ENCODE results near the gene SESN3.

DNA sequence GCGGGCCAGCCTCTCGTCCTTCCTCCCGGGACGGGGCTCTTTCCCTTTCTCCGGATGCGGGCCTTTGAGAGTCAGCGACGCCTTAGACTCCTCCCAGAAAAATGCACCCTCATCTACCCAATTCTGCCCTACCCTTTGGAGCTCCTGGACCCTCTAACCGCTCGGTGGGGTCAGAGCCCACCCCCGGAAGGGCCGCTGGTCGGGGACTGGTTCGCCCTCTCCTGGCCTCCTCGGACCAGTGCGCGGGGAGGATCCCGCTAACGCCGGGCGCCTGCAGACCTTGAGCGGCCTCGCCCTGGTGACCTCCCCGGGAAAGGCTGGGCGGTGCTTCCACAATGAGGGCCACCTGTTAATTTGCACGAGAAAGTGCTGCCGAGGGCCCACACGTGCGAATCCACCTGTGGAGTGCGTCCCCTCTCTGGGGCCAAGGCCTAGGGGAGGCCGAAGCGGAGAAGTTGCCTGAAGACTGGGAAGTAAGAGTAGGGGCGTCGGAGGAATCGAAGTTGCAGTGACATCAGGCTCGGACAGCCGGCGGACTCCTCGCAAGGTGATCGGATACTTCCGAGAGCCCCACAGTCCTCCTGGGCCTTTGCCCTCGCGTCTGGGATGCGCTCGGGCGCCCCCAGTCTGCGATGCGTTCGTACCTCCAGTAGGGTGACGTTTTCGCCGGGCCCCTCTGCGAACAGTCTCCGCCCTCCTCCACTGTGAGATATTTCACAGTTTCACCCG is 79.9 kb downstream of the SESN3 start:
- TF ChIP-seq SUZ12 (IDR thresholded peaks at IDR 0.05; ENCODE audit: extremely low read depth, insufficient read depth, insufficient read length), result no peak
- no peak for TF ChIP-seq ZNF274 (IDR thresholded peaks at IDR 0.05; ENCODE audit: low read depth, low read length)
